HepG2 (cell line): Measurements from ENCODE around the gene THSD8. TPM values are rescaled to one million over a fixed set of nuclear protein-coding genes. Genes with fewer than 3 reads are reported as not detected.
A peak's percentile ranks its signal among the peaks of the same experiment; 100 is the strongest.

ENCODE experiments used
- ELF4 ChIP-seq: sonication (generic); formaldehyde crosslinking; IDR thresholded peaks from 2 replicates; pipeline ENCODE4 v1.5.0; 2020; ENCODE audit warnings: missing genetic modification reagents, mild to moderate bottlenecking, moderate library complexity, borderline replicate concordance
- GATAD2A ChIP-seq: IDR thresholded peaks from 2 replicates; pipeline ENCODE4 v1.6.1; 2016
- KLF13 ChIP-seq: sonication (generic); formaldehyde crosslinking; IDR thresholded peaks from 2 replicates; pipeline ENCODE4 v1.4.0; 2020; ENCODE audit warnings: mild to moderate bottlenecking, missing genetic modification reagents
- PAF1 ChIP-seq: IDR thresholded peaks from 2 replicates; pipeline ENCODE4 v1.6.1; 2016; ENCODE audit warnings: missing genetic modification reagents, missing compliant biosample characterization
- WIZ ChIP-seq: sonication (generic); formaldehyde crosslinking; IDR thresholded peaks from 2 replicates; pipeline ENCODE4 v1.5.1; 2020; ENCODE audit warnings: mild to moderate bottlenecking, missing genetic modification reagents
- ZNF644 ChIP-seq: IDR thresholded peaks from 2 replicates; pipeline ENCODE4 v1.6.1; 2016; ENCODE audit warnings: low read depth
- ZNF672 ChIP-seq: sonication (generic); formaldehyde crosslinking; IDR thresholded peaks from 2 replicates; pipeline ENCODE4 v1.8.1; 2022; ENCODE audit warnings: missing genetic modification reagents
- ZNF678 ChIP-seq: sonication (generic); formaldehyde crosslinking; IDR thresholded peaks from 2 replicates; pipeline ENCODE4 v1.4.0; 2020; ENCODE audit warnings: mild to moderate bottlenecking, missing genetic modification reagents
- ZSCAN9 ChIP-seq: IDR thresholded peaks from 2 replicates; pipeline ENCODE4 v1.6.1; 2016; ENCODE audit warnings: borderline replicate concordance
- polyA plus RNA-seq, 8 experiments: library from polyadenylated mRNA; depleted of rRNA in 3 of 8; stranded (reverse) in 7 of 8; unstranded in 1 of 8; fragments of >200 nt; fragmentation: Illumina TruSeq in 4 of 8; extraction: Trizol in 4 of 8; gene quantifications; 2 replicates each; pipeline versions ENCODE4 v1.2.1 to v1.2.3, GENCODE V29; 2011 to 2016; ENCODE audit warnings: low read depth in 4 of 8, missing spikeins in 1 of 8, mixed read lengths in 1 of 8; ENCODE audit not compliant: insufficient read depth in 1 of 8
- total RNA-seq, 5 experiments: library from RNA; depleted of rRNA; stranded (reverse); fragments of >200 nt; fragmentation: Illumina TruSeq; extraction: Trizol; gene quantifications; 2 replicates each; pipeline ENCODE4 v1.2.3, GENCODE V29; 2016; ENCODE audit warnings: low read depth in 1 of 5
- TF ChIP-seq, protein P1 (sequence below): sonication (generic); formaldehyde crosslinking; IDR thresholded peaks from 2 replicates; pipeline ENCODE4 v1.5.1; 2020; ENCODE audit warnings: mild to moderate bottlenecking, moderate library complexity, missing genetic modification reagents
- TF ChIP-seq, protein P2 (sequence below): sonication (generic); formaldehyde crosslinking; IDR thresholded peaks from 2 replicates; pipeline ENCODE4 v1.5.0; 2020; ENCODE audit warnings: mild to moderate bottlenecking, missing genetic modification reagents

THSD8 gene
- total and polyA plus RNA-seq, 2 of the 13 experiments (the other 11 are each of a cell fraction or from before 2014, with no cell fraction given), result 4.8 to 14.9 TPM

DNA sequence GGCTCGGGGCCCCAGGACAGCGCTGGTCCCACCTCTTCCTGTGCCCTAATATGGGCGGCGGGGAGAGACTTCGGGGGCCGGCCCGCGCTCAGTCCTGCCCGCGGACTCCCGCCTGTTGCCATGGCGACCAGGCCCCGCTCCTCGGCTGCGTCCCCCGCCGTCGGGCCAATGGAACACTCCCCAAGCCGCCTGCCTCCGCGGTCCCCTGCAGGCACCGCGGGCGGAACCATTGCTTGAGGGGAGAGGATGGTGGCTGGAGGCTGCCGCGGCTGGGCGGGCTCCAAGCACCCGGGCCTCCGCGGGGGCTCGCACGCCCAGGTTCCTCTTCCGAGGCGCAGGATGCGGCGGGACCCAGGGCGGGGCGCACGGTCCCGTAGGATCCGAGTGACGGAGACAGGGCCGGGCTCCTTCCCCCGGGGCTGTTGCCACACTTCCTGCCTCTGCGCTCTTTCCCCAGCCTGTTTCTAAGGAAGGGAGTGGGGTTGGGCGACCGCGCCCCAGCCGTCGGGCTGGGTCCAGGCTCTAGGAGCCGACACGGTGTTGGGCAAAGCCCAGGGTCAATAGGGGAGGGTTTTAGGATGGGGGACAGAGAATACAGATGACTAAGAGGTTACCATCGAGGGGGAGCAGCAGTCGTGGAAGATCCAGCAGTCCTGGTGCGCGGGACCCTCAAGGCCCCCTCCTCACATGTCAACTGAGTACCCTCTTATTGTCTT is 11.8 kb upstream of the THSD8 start (continued):
- no peak for TF ChIP-seq WIZ (CRISPR knock-in tag)
- TF ChIP-seq ZNF672 (CRISPR knock-in tag), result no peak
- TF ChIP-seq PAF1, result no peak
- no peak for TF ChIP-seq KLF13 (CRISPR knock-in tag)
- TF ChIP-seq ZNF644, result no peak
- TF ChIP-seq, protein P1, sequence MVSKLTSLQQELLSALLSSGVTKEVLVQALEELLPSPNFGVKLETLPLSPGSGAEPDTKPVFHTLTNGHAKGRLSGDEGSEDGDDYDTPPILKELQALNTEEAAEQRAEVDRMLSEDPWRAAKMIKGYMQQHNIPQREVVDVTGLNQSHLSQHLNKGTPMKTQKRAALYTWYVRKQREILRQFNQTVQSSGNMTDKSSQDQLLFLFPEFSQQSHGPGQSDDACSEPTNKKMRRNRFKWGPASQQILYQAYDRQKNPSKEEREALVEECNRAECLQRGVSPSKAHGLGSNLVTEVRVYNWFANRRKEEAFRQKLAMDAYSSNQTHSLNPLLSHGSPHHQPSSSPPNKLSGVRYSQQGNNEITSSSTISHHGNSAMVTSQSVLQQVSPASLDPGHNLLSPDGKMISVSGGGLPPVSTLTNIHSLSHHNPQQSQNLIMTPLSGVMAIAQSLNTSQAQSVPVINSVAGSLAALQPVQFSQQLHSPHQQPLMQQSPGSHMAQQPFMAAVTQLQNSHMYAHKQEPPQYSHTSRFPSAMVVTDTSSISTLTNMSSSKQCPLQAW (CRISPR knock-in tag), result peak; percentile 54; the same call in 1 of the 2 replicates
- TF ChIP-seq ELF4 (CRISPR knock-in tag), result no peak
- TF ChIP-seq, protein P2, sequence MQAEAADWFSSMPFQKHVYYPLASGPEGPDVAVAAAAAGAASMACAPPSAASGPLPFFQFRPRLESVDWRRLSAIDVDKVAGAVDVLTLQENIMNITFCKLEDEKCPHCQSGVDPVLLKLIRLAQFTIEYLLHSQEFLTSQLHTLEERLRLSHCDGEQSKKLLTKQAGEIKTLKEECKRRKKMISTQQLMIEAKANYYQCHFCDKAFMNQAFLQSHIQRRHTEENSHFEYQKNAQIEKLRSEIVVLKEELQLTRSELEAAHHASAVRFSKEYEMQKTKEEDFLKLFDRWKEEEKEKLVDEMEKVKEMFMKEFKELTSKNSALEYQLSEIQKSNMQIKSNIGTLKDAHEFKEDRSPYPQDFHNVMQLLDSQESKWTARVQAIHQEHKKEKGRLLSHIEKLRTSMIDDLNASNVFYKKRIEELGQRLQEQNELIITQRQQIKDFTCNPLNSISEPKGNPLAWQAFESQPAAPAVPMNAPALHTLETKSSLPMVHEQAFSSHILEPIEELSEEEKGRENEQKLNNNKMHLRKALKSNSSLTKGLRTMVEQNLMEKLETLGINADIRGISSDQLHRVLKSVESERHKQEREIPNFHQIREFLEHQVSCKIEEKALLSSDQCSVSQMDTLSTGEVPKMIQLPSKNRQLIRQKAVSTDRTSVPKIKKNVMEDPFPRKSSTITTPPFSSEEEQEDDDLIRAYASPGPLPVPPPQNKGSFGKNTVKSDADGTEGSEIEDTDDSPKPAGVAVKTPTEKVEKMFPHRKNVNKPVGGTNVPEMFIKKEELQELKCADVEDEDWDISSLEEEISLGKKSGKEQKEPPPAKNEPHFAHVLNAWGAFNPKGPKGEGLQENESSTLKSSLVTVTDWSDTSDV, result 0 out of 2 replicates have a peak, but pooled peaks have one; percentile 74
- no peak for TF ChIP-seq GATAD2A (CRISPR knock-in tag)
- no peak; the same call in 1 of the 2 replicates for TF ChIP-seq ZSCAN9 (CRISPR knock-in tag)
- no peak for TF ChIP-seq ZNF678 (CRISPR knock-in tag)
